Neuronal stem cell (in vitro differentiated cells): ENCODE measurements around the gene EIF4G3.

Experiments used
- DNase-seq: peaks from one replicate; pipeline ENCODE4 v3.0.0-alpha.2; 2013; ENCODE audit warnings: low spot score
- H2AFZ ChIP-seq: one replicate; pipeline ENCODE4 v1.6.1; 2013; ENCODE audit warnings: mild to moderate bottlenecking, low read length, inconsistent platforms
- H2AK5ac ChIP-seq: 2 replicates; pipeline ENCODE4 v1.6.1; 2013; ENCODE audit warnings: low read depth, mild to moderate bottlenecking, inconsistent platforms, low read length, moderate library complexity, mixed read lengths
- H2BK120ac ChIP-seq: 2 replicates; pipeline ENCODE4 v1.6.1; 2013; ENCODE audit warnings: low read depth, mild to moderate bottlenecking, inconsistent platforms, low read length, moderate library complexity, mixed read lengths
- H2BK12ac ChIP-seq: one replicate; pipeline ENCODE4 v1.6.1; 2013; ENCODE audit warnings: low read length, inconsistent platforms
- H2BK15ac ChIP-seq: 2 replicates; pipeline ENCODE4 v1.6.1; 2013; ENCODE audit warnings: mild to moderate bottlenecking, low read length, inconsistent platforms, mixed read lengths
- H2BK5ac ChIP-seq: one replicate; pipeline ENCODE4 v1.6.1; 2013; ENCODE audit warnings: inconsistent platforms, mild to moderate bottlenecking, low read length, moderate library complexity
- H3K14ac ChIP-seq: one replicate; pipeline ENCODE4 v1.6.1; 2013; ENCODE audit warnings: low read length, inconsistent platforms
- H3K18ac ChIP-seq: 2 replicates; pipeline ENCODE4 v1.6.1; 2013; ENCODE audit warnings: low read length, inconsistent platforms
- H3K23ac ChIP-seq: 2 replicates; pipeline ENCODE4 v1.6.1; 2013; ENCODE audit warnings: low read depth, mild to moderate bottlenecking, mixed read lengths, low read length, inconsistent platforms; ENCODE audit not compliant: poor library complexity
- H3K27ac ChIP-seq: replicated peaks from 3 replicates; pipeline ENCODE4 v1.5.1; 2013; ENCODE audit warnings: low read length, inconsistent platforms
- H3K27me3 ChIP-seq, 3 experiments: 2 replicates each; pipeline ENCODE4 v1.6.1; 2013; ENCODE audit warnings: low read length in 3 of 3, mild to moderate bottlenecking in 2 of 3, inconsistent platforms in 1 of 3, low read depth in 1 of 3, mixed read lengths in 1 of 3, moderate library complexity in 1 of 3; ENCODE audit not compliant: control insufficient read depth in 3 of 3, insufficient read depth in 3 of 3
- H3K36me3 ChIP-seq, 2 donors: replicated peaks in 1 of 2; 2 replicates each; pipeline ENCODE4 v1.6.1; 2013; ENCODE audit warnings: low read length in 2 of 2; ENCODE audit not compliant: control insufficient read depth in 2 of 2, insufficient read depth in 2 of 2
- H3K4ac ChIP-seq: 2 replicates; pipeline ENCODE4 v1.6.1; 2013; ENCODE audit warnings: inconsistent platforms, mild to moderate bottlenecking, low read length, moderate library complexity
- H3K4me1 ChIP-seq, 2 donors: 1 replicate in 1 of 2; 2 replicates in 1 of 2; pipeline ENCODE4 v1.6.1; 2013; ENCODE audit warnings: low read length in 2 of 2, low read depth in 1 of 2; ENCODE audit not compliant: control insufficient read depth in 2 of 2, insufficient read depth in 1 of 2
- H3K4me2 ChIP-seq: one replicate; pipeline ENCODE4 v1.6.1; 2013; ENCODE audit warnings: mild to moderate bottlenecking, low read length, inconsistent platforms; ENCODE audit not compliant: insufficient read depth, poor library complexity, severe bottlenecking
- H3K4me3 ChIP-seq, 2 donors: 2 replicates each; pipeline ENCODE4 v1.5.1; 2013; ENCODE audit warnings: low read length in 2 of 2, mild to moderate bottlenecking in 2 of 2, inconsistent platforms in 1 of 2, moderate library complexity in 1 of 2
- H3K79me1 ChIP-seq: one replicate; pipeline ENCODE4 v1.6.1; 2013; ENCODE audit warnings: low read depth, mild to moderate bottlenecking, inconsistent platforms, low read length, moderate library complexity
- H3K9ac ChIP-seq: one replicate; pipeline ENCODE4 v1.6.1; 2013; ENCODE audit warnings: mild to moderate bottlenecking, low read depth, low read length, inconsistent platforms; ENCODE audit not compliant: poor library complexity
- H3K9me3 ChIP-seq, 2 donors: replicated peaks in 1 of 2; 2 replicates each; pipeline versions ENCODE3 to v1.6.1; 2013; ENCODE audit warnings: low read length in 2 of 2, mild to moderate bottlenecking in 2 of 2, inconsistent platforms in 1 of 2, low read depth in 1 of 2, mixed read lengths in 1 of 2, moderate library complexity in 1 of 2; ENCODE audit not compliant: control insufficient read depth in 2 of 2, insufficient read depth in 1 of 2
- H4K8ac ChIP-seq: one replicate; pipeline ENCODE4 v1.6.1; 2013; ENCODE audit warnings: low read depth, mild to moderate bottlenecking, inconsistent platforms, low read length, moderate library complexity
- H4K91ac ChIP-seq: one replicate; pipeline ENCODE4 v1.6.1; 2013; ENCODE audit warnings: low read length, low read depth, mild to moderate bottlenecking, inconsistent platforms; ENCODE audit not compliant: poor library complexity
- WGBS, 2 donors: extraction: QIAGEN DNeasy Blood & Tissue Kit; methylation state at CpG; one replicate each; pipeline ENCODE4 v1.1.7; 2013; ENCODE audit warnings: missing lambda C conversion rate in 2 of 2, mixed read lengths in 1 of 2; ENCODE audit not compliant: insufficient read length in 2 of 2, insufficient replicate concordance in 1 of 2; ENCODE audit errors: extremely low coverage in 2 of 2; 5-methylcytosine and 5-hydroxymethylcytosine counted together

Gene EIF4G3

DNA sequence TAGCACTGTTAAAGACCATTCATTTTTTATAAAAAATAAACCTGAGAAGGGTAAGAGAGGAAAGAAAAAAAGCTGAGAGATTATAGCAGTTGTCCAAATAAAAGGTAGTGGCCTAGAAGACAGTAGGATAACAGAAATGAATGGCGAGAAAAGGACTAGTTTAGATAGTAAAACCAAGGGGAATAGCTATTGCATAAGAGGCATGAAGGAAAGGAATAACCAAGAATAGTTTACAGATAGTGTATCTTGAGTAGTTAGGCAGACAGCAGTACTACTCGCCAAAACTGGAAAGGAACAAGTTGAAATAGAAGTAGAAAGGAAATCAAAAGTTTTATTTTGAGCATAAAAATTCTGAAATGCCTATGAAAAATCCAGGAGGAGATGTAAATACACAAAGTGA lies 70.5 kb downstream of the EIF4G3 start:
- Histone ChIP-seq H2BK120ac (no peak overlapping the region), H3K27me3 (no peaks in the 10 kb centered on the region), H3K4me3 (no peak overlapping the region), H2AFZ (no peak overlapping the region), H2BK15ac (no peak overlapping the region), H3K4ac (no peak overlapping the region), H3K27ac (no peak overlapping the region), H3K4me1 (peaks cover 0 to under 1% of the 10 kb centered on the region in 2 donors), H3K79me1 (peaks cover under 1% of the 10 kb centered on the region), H2BK5ac (no peak overlapping the region), H3K14ac (no peak overlapping the region), H3K18ac (no peak overlapping the region), H3K9ac (no peak overlapping the region), H4K8ac (no peak overlapping the region), H3K23ac (no peak overlapping the region), H4K91ac (no peak overlapping the region), H2BK12ac (no peak overlapping the region), H2AK5ac (no peak overlapping the region), H3K4me2 (no peak overlapping the region), H3K36me3 (peaks cover 2 to 37% of the 10 kb centered on the region in 2 donors), H3K9me3 (no peaks in the 10 kb centered on the region)
- no peak for DNase-seq
- WGBS, 2 donors: no CpG with 5 or more reads among the region's 2 CpGs

DNA sequence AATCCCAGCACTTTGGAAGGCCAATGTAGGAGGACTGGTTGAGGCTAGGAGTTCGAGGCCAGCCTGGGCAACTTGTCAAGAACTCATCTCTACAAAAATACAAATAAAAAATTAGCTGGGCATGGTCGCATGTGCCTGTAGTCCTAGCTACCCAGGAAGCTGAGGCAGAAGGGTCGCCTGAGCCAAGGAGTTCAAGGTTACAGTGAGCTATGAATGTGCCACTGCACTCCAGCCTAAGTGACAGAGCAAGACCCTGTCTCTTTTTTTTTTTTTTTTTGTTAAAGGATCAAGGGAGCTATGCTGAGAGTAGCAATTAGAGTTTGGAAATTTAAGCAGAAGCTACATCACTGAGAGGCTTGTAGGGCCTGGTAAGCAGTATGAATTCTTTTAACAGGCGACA lies 70.9 kb downstream of the EIF4G3 start:
- peaks cover 0 to 3% of the 10 kb centered on the region in 2 donors for H3K4me1 ChIP-seq
- no peak overlapping the region for H3K14ac ChIP-seq
- H3K27me3 ChIP-seq: no peaks in the 10 kb centered on the region
- no peak overlapping the region for H3K23ac ChIP-seq
- H2BK12ac ChIP-seq: no peak overlapping the region
- no peak overlapping the region for H2AK5ac ChIP-seq
- H3K36me3 ChIP-seq: peaks cover 2 to 38% of the 10 kb centered on the region in 2 donors
- H3K9me3 ChIP-seq: no peaks in the 10 kb centered on the region
- no peak overlapping the region for H2BK5ac ChIP-seq
- H4K8ac ChIP-seq: no peak overlapping the region
- H3K79me1 ChIP-seq: peaks cover 2% of the 10 kb centered on the region
- no peak overlapping the region for H3K9ac ChIP-seq
- no peak overlapping the region for H2BK120ac ChIP-seq
- H3K4me2 ChIP-seq: no peak overlapping the region
- H3K4me3 ChIP-seq: no peak overlapping the region
- no peak overlapping the region for H3K27ac ChIP-seq
- H2AFZ ChIP-seq: no peak overlapping the region
- H2BK15ac ChIP-seq: no peak overlapping the region
- no peak overlapping the region for H3K4ac ChIP-seq
- no CpG with 5 or more reads among the region's 4 CpGs for WGBS, 2 donors
- no peak for DNase-seq
- H4K91ac ChIP-seq: no peak overlapping the region
- H3K18ac ChIP-seq: no peak overlapping the region

DNA sequence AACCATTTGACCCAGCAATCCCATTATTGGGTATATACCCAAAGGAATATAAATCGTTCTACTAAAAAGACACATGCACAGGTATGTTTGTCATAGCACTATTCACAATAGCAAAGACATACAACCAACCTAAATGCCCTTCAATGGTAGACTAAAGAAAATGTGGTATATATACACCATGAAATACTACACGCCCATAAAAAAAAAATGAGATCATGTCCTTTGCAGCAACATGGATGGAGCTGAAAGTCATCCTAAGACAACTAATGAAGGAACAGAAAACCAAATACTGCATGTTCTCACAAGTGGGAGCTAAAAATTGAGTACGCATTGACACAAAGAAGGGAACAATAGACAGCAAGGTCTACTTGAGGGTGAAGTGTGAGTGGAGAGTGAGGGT lies 72.0 kb downstream of the EIF4G3 start:
- Histone ChIP-seq H3K4ac (no peak overlapping the region), H4K8ac (no peak overlapping the region), H3K9me3 (peaks cover 0 to 5% of the 10 kb centered on the region in 2 donors), H3K14ac (no peak overlapping the region), H2BK120ac (no peak overlapping the region), H3K23ac (no peak overlapping the region), H3K4me3 (no peak overlapping the region), H2BK5ac (no peak overlapping the region), H3K27me3 (no peaks in the 10 kb centered on the region), H2AFZ (no peak overlapping the region), H3K27ac (no peak overlapping the region), H3K9ac (no peak overlapping the region), H3K4me2 (no peak overlapping the region), H3K79me1 (peaks cover 2% of the 10 kb centered on the region), H4K91ac (no peak overlapping the region), H3K18ac (no peak overlapping the region), H2AK5ac (no peak overlapping the region), H2BK12ac (no peak overlapping the region), H2BK15ac (no peak overlapping the region), H3K36me3 (peaks cover 5 to 49% of the 10 kb centered on the region in 2 donors), H3K4me1 (peaks cover 0 to 3% of the 10 kb centered on the region in 2 donors)
- no peak for DNase-seq
- no CpG with 5 or more reads among the region's 3 CpGs for WGBS, 2 donors

DNA sequence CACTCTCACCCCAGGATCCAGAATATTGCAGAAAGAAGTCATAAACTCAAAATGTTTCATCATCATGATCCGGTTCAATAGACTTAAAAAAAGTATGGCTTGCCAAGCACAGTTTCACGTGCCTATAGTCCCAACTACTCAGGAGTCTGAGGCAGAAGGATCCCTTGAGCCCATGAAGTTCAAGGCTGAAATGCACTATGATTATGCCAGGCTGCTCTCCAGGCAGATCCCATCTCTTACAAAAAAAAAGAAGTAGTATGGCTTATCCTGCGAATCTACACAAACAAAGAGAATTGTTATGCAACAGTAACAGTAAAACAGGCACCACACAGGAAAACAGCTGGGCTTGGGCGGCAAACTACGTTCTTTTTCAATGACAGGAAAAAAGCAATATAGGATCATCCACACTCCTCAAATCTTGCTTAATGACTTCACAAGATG lies 76.2 kb downstream of the EIF4G3 start:
- Histone ChIP-seq H3K27ac (no peak overlapping the region), H3K18ac (no peak overlapping the region), H4K8ac (no peak overlapping the region), H3K9ac (no peak overlapping the region), H3K36me3 (peaks cover 5 to 55% of the 10 kb centered on the region in 2 donors), H2AK5ac (no peak overlapping the region), H3K4me1 (peaks cover 0 to 3% of the 10 kb centered on the region in 2 donors), H3K23ac (no peak overlapping the region), H2BK15ac (no peak overlapping the region), H3K4me2 (no peak overlapping the region), H4K91ac (no peak overlapping the region), H2AFZ (no peak overlapping the region), H3K14ac (no peak overlapping the region), H3K4ac (no peak overlapping the region), H3K9me3 (peaks cover 0 to 10% of the 10 kb centered on the region in 2 donors), H2BK5ac (no peak overlapping the region), H3K79me1 (peaks cover 2% of the 10 kb centered on the region), H2BK12ac (no peak overlapping the region), H3K4me3 (no peak overlapping the region), H2BK120ac (no peak overlapping the region), H3K27me3 (no peaks in the 10 kb centered on the region)
- no CpG with 5 or more reads among the region's 5 CpGs for WGBS, 2 donors
- DNase-seq: no peak
